22Rv1 (cell line): ENCODE data around the gene FILIP1.

Experiments
- CTCF ChIP-seq: fragments of 450-650 bp; IDR thresholded peaks from 2 replicates; pipeline ENCODE4 v1.5.1; 2017; ENCODE audit warnings: mild to moderate bottlenecking
- ZFX ChIP-seq: fragments of 450-650 bp; IDR thresholded peaks from 2 replicates; pipeline ENCODE4 v1.6.1; 2017; ENCODE audit warnings: antibody characterized with exemption, borderline replicate concordance

GRCh38 chr6:75348882-75349261, 144.7 kb downstream of the FILIP1 start:
- TF ChIP-seq CTCF = no peak
- no peak for TF ChIP-seq ZFX
